BJ (cell line): ENCODE results near the gene BCORL1. TPM values are rescaled to one million over a fixed set of nuclear protein-coding genes. Genes with fewer than 3 reads are reported as not detected.

Experiments used
- CTCF ChIA-PET: fragments of 350-600 bp; formaldehyde crosslinking; extraction: SDS; loops from one replicate; lab custom pipeline; 2021; ENCODE audit warnings: antibody characterized with exemption, inconsistent platforms; lab: Yijun Ruan, JAX
- POLR2A ChIA-PET: fragments of 300-600 bp; sonication (Branson Sonifier 250); formaldehyde crosslinking; extraction: SDS; loops from one replicate; lab custom pipeline; 2021; ENCODE audit warnings: antibody characterized with exemption; lab: Charles Lee
- DNase-seq: peaks from one replicate; pipeline ENCODE4 v3.0.0-alpha.2; 2011; ENCODE audit warnings: low read depth
- H3K27me3 ChIP-seq: 2 replicates; pipeline ENCODE4 v1.6.0; 2011; ENCODE audit warnings: low read length; ENCODE audit not compliant: control insufficient read depth, insufficient read depth
- H3K36me3 ChIP-seq: 2 replicates; pipeline ENCODE4 v1.5.1; 2011; ENCODE audit warnings: low read length; ENCODE audit not compliant: control insufficient read depth, insufficient read depth
- H3K4me3 ChIP-seq: 2 replicates; pipeline ENCODE4 v1.5.1; 2011; ENCODE audit warnings: low read depth, mild to moderate bottlenecking, control low read depth, low read length
- CTCF ChIP-seq: IDR thresholded peaks from 2 replicates; pipeline ENCODE4 v1.5.1; 2011; ENCODE audit warnings: low read depth, mild to moderate bottlenecking, control low read depth, inconsistent platforms, low read length, moderate library complexity; ENCODE audit not compliant: insufficient read depth
- polyA plus RNA-seq: library from polyadenylated mRNA; depleted of rRNA; stranded (reverse); fragments of >200 nt; gene quantifications from 2 replicates; pipeline ENCODE4 v1.2.3, GENCODE V29; 2011

The BCORL1 gene
- polyA plus RNA-seq, 1 experiment, result 1.5 TPM

- CTCF ChIA-PET, result no interaction called here
- no peaks in the 10 kb centered on the region for H3K27me3 ChIP-seq
- no peak for DNase-seq
- POLR2A ChIA-PET, result no interaction called here
- TF ChIP-seq CTCF, result no peak
- H3K36me3 ChIP-seq, result peaks cover 3% of the 10 kb centered on the region; the same call in 1 of the 2 replicates
- H3K4me3 ChIP-seq, result no peak overlapping the region
Observed at GRCh38 chrX:130015181-130015580, 32.7 kb downstream of the BCORL1 start.

DNA sequence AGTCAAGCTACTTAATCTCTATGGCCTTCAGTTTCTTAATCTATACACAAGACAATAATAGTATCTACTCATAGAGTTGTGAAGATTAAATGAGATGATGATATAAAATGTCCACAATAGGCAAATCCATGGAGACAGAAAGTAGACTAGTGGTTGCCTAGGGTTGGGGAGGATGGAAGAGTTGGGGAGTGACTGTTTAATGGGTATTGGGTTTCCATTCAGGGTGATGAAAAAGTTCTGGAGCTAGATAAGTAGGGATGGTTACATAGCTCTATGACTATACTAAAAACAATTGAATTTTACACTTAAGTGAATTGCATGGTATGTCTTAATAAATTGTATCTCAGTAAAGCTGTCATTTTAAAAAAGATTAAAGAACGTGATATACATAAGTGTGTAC, 35.7 kb downstream of the BCORL1 start:
- no peak for DNase-seq
- Histone ChIP-seq H3K36me3 (peaks cover 5% of the 10 kb centered on the region; the same call in 1 of the 2 replicates), H3K4me3 (no peak overlapping the region), H3K27me3 (no peaks in the 10 kb centered on the region)
- ChIA-PET CTCF (interaction anchor here (0.7 to 1.4 kb wide), 3 partner anchors 10 to 34 kb away, joined by 3 to 5 read pairs (median 4); no protein-coding TSS in a partner anchor), POLR2A (no interaction called here)
- TF ChIP-seq CTCF, result no peak

GRCh38 chrX:130020661-130021324, 38.4 kb downstream of the BCORL1 start:
- no peak overlapping the region for H3K4me3 ChIP-seq
- CTCF ChIA-PET, result no interaction called here
- TF ChIP-seq CTCF, result no peak
- H3K36me3 ChIP-seq, result peaks cover 4% of the 10 kb centered on the region
- DNase-seq, result no peak
- POLR2A ChIA-PET, result no interaction called here
- H3K27me3 ChIP-seq, result no peaks in the 10 kb centered on the region

DNA sequence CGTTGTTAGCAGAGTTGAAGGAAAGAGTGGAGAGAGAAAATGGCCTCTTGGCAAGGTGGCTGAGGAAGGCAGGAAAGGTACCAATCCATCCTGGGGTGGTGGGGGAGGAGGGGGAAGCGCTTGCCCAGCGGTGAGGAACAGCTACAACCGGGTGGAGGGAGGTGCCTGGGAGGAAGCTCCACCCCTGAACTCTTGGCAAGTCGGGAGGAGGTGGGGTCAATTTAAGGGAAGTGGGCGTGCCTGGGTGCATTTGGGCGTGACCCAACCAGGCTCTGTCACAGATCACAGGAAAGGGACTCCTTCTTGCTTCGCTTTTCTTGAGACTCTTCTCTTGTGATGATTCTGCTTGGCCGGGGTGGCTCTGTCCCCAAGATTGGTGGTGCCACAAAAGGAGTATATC, 41.7 kb downstream of the BCORL1 start:
- no peak overlapping the region for H3K4me3 ChIP-seq
- ChIA-PET CTCF (interaction anchor here (1.7 kb wide), 1 partner anchor 99 kb away, joined by 3 read pairs; no protein-coding TSS in a partner anchor), POLR2A (no interaction called here)
- TF ChIP-seq CTCF, result no peak
- H3K27me3 ChIP-seq, result no peaks in the 10 kb centered on the region
- peak; percentile 4 for DNase-seq
- H3K36me3 ChIP-seq, result peaks cover 10% of the 10 kb centered on the region

GRCh38 chrX:130025256-130025655, 42.8 kb downstream of the BCORL1 start:
- no peak overlapping the region for H3K4me3 ChIP-seq
- POLR2A ChIA-PET, result no interaction called here
- H3K27me3 ChIP-seq, result no peaks in the 10 kb centered on the region
- no peak for DNase-seq
- peaks cover 11% of the 10 kb centered on the region for H3K36me3 ChIP-seq
- CTCF ChIA-PET, result interaction anchor here (5.4 kb wide), 1 partner anchor 99 kb away, joined by 45 read pairs; no protein-coding TSS in a partner anchor
- TF ChIP-seq CTCF, result no peak
